WTC11 (cell line): ENCODE results near the gene PAIP2. TPM values are rescaled to one million over a fixed set of nuclear protein-coding genes. Genes with fewer than 3 reads are reported as not detected.

Source experiments
- ATF1 ChIP-seq: sonication (generic); formaldehyde crosslinking; IDR thresholded peaks from 2 replicates; pipeline ENCODE4 v1.8.1; 2023; ENCODE audit warnings: mild to moderate bottlenecking, moderate library complexity, missing genetic modification reagents
- CBFB ChIP-seq: sonication (generic); formaldehyde crosslinking; IDR thresholded peaks from 2 replicates; pipeline ENCODE4 v1.8.1; 2022; ENCODE audit warnings: mild to moderate bottlenecking, low read depth, missing genetic modification reagents
- CDX4 ChIP-seq: fragments of 250-450 bp; sonication (Bioruptor Pico); IDR thresholded peaks from 2 replicates; pipeline ENCODE4 v1.9.0; 2021; ENCODE audit warnings: moderate library complexity, mild to moderate bottlenecking, inconsistent platforms, borderline replicate concordance
- CREB1 ChIP-seq: sonication (generic); formaldehyde crosslinking; IDR thresholded peaks from 2 replicates; pipeline ENCODE4 v1.8.0; 2023; ENCODE audit warnings: mild to moderate bottlenecking, missing genetic modification reagents
- E2F4 ChIP-seq: sonication (generic); formaldehyde crosslinking; IDR thresholded peaks from 2 replicates; pipeline ENCODE4 v1.8.1; 2022; ENCODE audit warnings: low read depth, mild to moderate bottlenecking, moderate library complexity, missing genetic modification reagents, borderline replicate concordance
- FOXK1 ChIP-seq: sonication (generic); formaldehyde crosslinking; IDR thresholded peaks from 2 replicates; pipeline ENCODE4 v1.8.0; 2022; ENCODE audit warnings: mild to moderate bottlenecking, moderate library complexity, missing genetic modification reagents
- FOXP1 ChIP-seq: sonication (generic); formaldehyde crosslinking; IDR thresholded peaks from 2 replicates; pipeline ENCODE4 v1.8.0; 2022; ENCODE audit warnings: missing genetic modification reagents, mild to moderate bottlenecking, moderate library complexity, borderline replicate concordance
- HMGA2 ChIP-seq: fragments of 250-450 bp; sonication (Bioruptor Pico); IDR thresholded peaks from 2 replicates; pipeline ENCODE4 v1.4.0; 2021; ENCODE audit warnings: mild to moderate bottlenecking, moderate library complexity
- JUN ChIP-seq: sonication (generic); formaldehyde crosslinking; IDR thresholded peaks from 2 replicates; pipeline ENCODE4 v1.8.0; 2023; ENCODE audit warnings: mild to moderate bottlenecking, missing genetic modification reagents
- MLX ChIP-seq: sonication (generic); formaldehyde crosslinking; IDR thresholded peaks from 2 replicates; pipeline ENCODE4 v1.8.1; 2023; ENCODE audit warnings: mild to moderate bottlenecking, missing genetic modification reagents, moderate library complexity
- NFYB ChIP-seq: sonication (generic); formaldehyde crosslinking; conservative IDR thresholded peaks from 2 replicates; pipeline ENCODE4 v1.8.0; 2022; ENCODE audit warnings: low read depth, missing genetic modification reagents
- NR1H2 ChIP-seq: sonication (generic); formaldehyde crosslinking; IDR thresholded peaks from 2 replicates; pipeline ENCODE4 v1.9.0; 2021; ENCODE audit warnings: mild to moderate bottlenecking, moderate library complexity, missing genetic modification reagents
- NR3C1 ChIP-seq: sonication (generic); formaldehyde crosslinking; conservative IDR thresholded peaks from 2 replicates; pipeline ENCODE4 v1.8.1; 2023; ENCODE audit warnings: low read depth, mild to moderate bottlenecking, missing genetic modification reagents
- RELA ChIP-seq: sonication (generic); formaldehyde crosslinking; IDR thresholded peaks from 2 replicates; pipeline ENCODE4 v1.8.1; 2022; ENCODE audit warnings: missing genetic modification reagents, mild to moderate bottlenecking, borderline replicate concordance
- SOX15 ChIP-seq: fragments of 250-450 bp; sonication (Bioruptor Pico); IDR thresholded peaks from 2 replicates; pipeline ENCODE4 v1.9.0; 2021; ENCODE audit warnings: mild to moderate bottlenecking
- SP1 ChIP-seq: sonication (generic); formaldehyde crosslinking; conservative IDR thresholded peaks from 2 replicates; pipeline ENCODE4 v1.8.1; 2022; ENCODE audit warnings: missing genetic modification reagents
- TEAD4 ChIP-seq: sonication (generic); formaldehyde crosslinking; IDR thresholded peaks from 2 replicates; pipeline ENCODE4 v1.8.0; 2022; ENCODE audit warnings: mild to moderate bottlenecking, missing genetic modification reagents
- TP53 ChIP-seq: sonication (generic); formaldehyde crosslinking; IDR thresholded peaks from 2 replicates; pipeline ENCODE4 v1.8.1; 2023; ENCODE audit warnings: mild to moderate bottlenecking, missing genetic modification reagents
- ZBTB21 ChIP-seq: sonication (generic); formaldehyde crosslinking; IDR thresholded peaks from 2 replicates; pipeline ENCODE4 v1.8.1; 2023; ENCODE audit warnings: mild to moderate bottlenecking, missing genetic modification reagents, borderline replicate concordance
- ZMAT4 ChIP-seq: fragments of 250-450 bp; sonication (Bioruptor Pico); IDR thresholded peaks from 2 replicates; pipeline ENCODE4 v1.9.0; 2021; ENCODE audit warnings: mild to moderate bottlenecking
- ZNF232 ChIP-seq: sonication (generic); formaldehyde crosslinking; IDR thresholded peaks from 2 replicates; pipeline ENCODE4 v1.8.0; 2022; ENCODE audit warnings: mild to moderate bottlenecking, missing genetic modification reagents
- ZSCAN18 ChIP-seq: fragments of 250-450 bp; sonication (Bioruptor Pico); IDR thresholded peaks from 2 replicates; pipeline ENCODE4 v2.1.2; 2022; ENCODE audit warnings: mild to moderate bottlenecking, moderate library complexity
- total RNA-seq: library from RNA; stranded (reverse); gene quantifications from 3 replicates; pipeline ENCODE4 v1.2.3, GENCODE V29; 2021
- TF ChIP-seq, protein P1 (sequence below): sonication (generic); formaldehyde crosslinking; IDR thresholded peaks from 2 replicates; pipeline ENCODE4 v1.8.0; 2023; ENCODE audit warnings: missing genetic modification reagents
- TF ChIP-seq, protein P2 (sequence below): sonication (generic); formaldehyde crosslinking; IDR thresholded peaks from 2 replicates; pipeline ENCODE4 v1.8.0; 2022; ENCODE audit warnings: mild to moderate bottlenecking, missing genetic modification reagents
- TF ChIP-seq, protein P3 (sequence below): sonication (generic); formaldehyde crosslinking; IDR thresholded peaks from 2 replicates; pipeline ENCODE4 v1.8.0; 2023; ENCODE audit warnings: mild to moderate bottlenecking, missing genetic modification reagents
- TF ChIP-seq, protein P4 (sequence below): sonication (generic); formaldehyde crosslinking; conservative IDR thresholded peaks from 2 replicates; pipeline ENCODE4 v1.8.1; 2023; ENCODE audit warnings: mild to moderate bottlenecking, low read depth, missing genetic modification reagents, moderate library complexity

Gene PAIP2
- total RNA-seq, 1 experiment from 2014 or later, result 126 TPM

GRCh38 chr5:139392678-139393496 lies 51.2 kb downstream of the PAIP2 start (continued):
- TF ChIP-seq FOXP1 (CRISPR knock-in tag) (no peak), CBFB (CRISPR knock-in tag) (peak; percentile 81; the same call in 1 of the 2 replicates), ZSCAN18 (CRISPR knock-in tag) (no peak), SP1 (CRISPR knock-in tag) (peak; percentile 39; the same call in 1 of the 2 replicates), TEAD4 (CRISPR knock-in tag) (no peak), ZBTB21 (CRISPR knock-in tag) (peak; percentile 49; the same call in 1 of the 2 replicates), NR1H2 (CRISPR knock-in tag) (no peak), ZNF232 (CRISPR knock-in tag) (peak; percentile 77; the same call in 1 of the 2 replicates), NFYB (no peak), CDX4 (CRISPR knock-in tag) (no peak), TP53 (CRISPR knock-in tag) (peak; percentile 67; the same call in 1 of the 2 replicates), CREB1 (CRISPR knock-in tag) (no peak), E2F4 (CRISPR knock-in tag) (no peak), HMGA2 (CRISPR knock-in tag) (no peak), JUN (no peak), ZMAT4 (CRISPR knock-in tag) (no peak), MLX (CRISPR knock-in tag) (no peak), SOX15 (CRISPR knock-in tag) (no peak), FOXK1 (peak; percentile 56; the same call in 1 of the 2 replicates), NR3C1 (0 out of 2 replicates have a peak, but pooled peaks have one; percentile 82), RELA (CRISPR knock-in tag) (no peak), ATF1 (CRISPR knock-in tag) (peak; percentile 29; the same call in 1 of the 2 replicates)
- TF ChIP-seq, protein P1, sequence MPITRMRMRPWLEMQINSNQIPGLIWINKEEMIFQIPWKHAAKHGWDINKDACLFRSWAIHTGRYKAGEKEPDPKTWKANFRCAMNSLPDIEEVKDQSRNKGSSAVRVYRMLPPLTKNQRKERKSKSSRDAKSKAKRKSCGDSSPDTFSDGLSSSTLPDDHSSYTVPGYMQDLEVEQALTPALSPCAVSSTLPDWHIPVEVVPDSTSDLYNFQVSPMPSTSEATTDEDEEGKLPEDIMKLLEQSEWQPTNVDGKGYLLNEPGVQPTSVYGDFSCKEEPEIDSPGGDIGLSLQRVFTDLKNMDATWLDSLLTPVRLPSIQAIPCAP (CRISPR knock-in tag), result 0 out of 2 replicates have a peak, but pooled peaks have one; percentile 40
- TF ChIP-seq, protein P2, sequence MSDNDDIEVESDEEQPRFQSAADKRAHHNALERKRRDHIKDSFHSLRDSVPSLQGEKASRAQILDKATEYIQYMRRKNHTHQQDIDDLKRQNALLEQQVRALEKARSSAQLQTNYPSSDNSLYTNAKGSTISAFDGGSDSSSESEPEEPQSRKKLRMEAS (CRISPR knock-in tag), result peak; percentile 68
- TF ChIP-seq, protein P3, sequence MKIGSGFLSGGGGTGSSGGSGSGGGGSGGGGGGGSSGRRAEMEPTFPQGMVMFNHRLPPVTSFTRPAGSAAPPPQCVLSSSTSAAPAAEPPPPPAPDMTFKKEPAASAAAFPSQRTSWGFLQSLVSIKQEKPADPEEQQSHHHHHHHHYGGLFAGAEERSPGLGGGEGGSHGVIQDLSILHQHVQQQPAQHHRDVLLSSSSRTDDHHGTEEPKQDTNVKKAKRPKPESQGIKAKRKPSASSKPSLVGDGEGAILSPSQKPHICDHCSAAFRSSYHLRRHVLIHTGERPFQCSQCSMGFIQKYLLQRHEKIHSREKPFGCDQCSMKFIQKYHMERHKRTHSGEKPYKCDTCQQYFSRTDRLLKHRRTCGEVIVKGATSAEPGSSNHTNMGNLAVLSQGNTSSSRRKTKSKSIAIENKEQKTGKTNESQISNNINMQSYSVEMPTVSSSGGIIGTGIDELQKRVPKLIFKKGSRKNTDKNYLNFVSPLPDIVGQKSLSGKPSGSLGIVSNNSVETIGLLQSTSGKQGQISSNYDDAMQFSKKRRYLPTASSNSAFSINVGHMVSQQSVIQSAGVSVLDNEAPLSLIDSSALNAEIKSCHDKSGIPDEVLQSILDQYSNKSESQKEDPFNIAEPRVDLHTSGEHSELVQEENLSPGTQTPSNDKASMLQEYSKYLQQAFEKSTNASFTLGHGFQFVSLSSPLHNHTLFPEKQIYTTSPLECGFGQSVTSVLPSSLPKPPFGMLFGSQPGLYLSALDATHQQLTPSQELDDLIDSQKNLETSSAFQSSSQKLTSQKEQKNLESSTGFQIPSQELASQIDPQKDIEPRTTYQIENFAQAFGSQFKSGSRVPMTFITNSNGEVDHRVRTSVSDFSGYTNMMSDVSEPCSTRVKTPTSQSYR (CRISPR knock-in tag), result 0 out of 2 replicates have a peak, but pooled peaks have one; percentile 19
- TF ChIP-seq, protein P4, sequence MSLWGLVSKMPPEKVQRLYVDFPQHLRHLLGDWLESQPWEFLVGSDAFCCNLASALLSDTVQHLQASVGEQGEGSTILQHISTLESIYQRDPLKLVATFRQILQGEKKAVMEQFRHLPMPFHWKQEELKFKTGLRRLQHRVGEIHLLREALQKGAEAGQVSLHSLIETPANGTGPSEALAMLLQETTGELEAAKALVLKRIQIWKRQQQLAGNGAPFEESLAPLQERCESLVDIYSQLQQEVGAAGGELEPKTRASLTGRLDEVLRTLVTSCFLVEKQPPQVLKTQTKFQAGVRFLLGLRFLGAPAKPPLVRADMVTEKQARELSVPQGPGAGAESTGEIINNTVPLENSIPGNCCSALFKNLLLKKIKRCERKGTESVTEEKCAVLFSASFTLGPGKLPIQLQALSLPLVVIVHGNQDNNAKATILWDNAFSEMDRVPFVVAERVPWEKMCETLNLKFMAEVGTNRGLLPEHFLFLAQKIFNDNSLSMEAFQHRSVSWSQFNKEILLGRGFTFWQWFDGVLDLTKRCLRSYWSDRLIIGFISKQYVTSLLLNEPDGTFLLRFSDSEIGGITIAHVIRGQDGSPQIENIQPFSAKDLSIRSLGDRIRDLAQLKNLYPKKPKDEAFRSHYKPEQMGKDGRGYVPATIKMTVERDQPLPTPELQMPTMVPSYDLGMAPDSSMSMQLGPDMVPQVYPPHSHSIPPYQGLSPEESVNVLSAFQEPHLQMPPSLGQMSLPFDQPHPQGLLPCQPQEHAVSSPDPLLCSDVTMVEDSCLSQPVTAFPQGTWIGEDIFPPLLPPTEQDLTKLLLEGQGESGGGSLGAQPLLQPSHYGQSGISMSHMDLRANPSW (CRISPR knock-in tag), result peak; percentile 95; the same call in 1 of the 2 replicates
